ENCODE measurements around the gene DNAH1.
"Not testable (repeated sequence)": the region's sequence is repeated elsewhere in the genome, so short reads cannot be mapped to it uniquely, and the experiment has no call there.

Gene DNAH1

DNA sequence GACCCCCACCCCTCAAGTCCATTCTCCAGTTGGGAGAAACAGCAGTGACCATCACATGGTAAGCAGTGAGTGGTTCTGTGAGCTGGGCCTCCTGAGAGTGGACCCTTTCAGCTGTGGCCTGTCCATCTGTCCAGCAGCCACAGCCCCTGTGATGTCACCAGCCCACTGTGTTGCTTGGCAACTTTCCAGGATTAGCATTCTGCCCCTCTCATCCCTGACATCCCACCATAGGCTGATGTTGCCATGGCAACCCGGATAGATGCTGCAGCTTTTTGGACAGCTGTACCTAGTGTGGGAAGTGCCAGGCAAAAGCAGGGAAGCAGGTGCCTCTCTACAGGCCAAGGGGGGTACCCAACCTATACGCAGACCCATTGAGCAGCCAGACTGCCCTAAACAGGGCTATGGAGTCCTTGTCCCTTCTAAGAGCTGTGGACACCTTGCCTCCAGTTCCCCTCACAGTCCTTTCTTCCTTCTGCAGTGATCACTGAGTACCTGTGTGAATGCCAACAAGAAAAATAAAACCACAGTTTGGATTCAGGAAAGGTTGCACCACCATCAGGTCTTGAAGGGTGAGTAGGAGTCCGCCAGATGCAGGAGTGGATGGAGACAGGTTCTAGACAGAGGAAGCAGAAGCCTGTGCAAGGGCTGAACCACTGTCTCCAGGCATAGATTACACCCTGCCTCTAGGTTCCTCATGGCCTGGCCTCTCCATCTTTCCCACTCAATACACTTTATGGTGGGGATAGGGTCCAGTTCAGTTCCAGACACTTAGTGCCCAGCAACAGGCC lies at the start of gene DNAH1:
Gene DNAH1, plus strand, starts transcription at position 343 of the 788 bp plus-strand sequence. CDS start 6,124 bp downstream, outside the sequence.
- DNase-seq = no peak

DNA sequence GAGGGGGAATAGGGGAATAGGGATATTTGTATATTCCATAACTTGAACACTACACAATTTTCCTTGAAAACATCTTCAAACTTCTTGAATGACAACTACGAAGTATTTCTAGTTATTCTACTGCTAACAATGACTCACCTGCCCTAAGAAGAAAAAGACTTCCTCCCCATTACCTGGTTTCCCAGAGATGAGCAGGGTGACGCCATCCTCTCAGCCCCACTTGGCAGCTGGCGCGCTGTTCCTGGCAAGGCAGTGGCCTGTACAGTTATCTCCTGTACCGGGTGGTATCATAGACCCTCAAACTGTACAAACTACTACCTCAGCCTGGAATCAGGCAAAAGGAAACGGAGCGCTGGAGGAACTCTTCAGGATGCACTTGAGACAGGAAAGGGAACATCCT lies 48.1 kb upstream of the DNAH1 start:
- peak; percentile 69 to 71 for DNase-seq

- no peak for DNase-seq
Observed at GRCh38 chr3:52269776-52270175, 46.3 kb upstream of the DNAH1 start.

GRCh38 chr3:52270252-52270754 lies 45.8 kb upstream of the DNAH1 start:
- DNase-seq = no peak

- DNase-seq = not testable (repeated sequence)
Observed at GRCh38 chr3:52272172-52272571, 43.9 kb upstream of the DNAH1 start.

DNA sequence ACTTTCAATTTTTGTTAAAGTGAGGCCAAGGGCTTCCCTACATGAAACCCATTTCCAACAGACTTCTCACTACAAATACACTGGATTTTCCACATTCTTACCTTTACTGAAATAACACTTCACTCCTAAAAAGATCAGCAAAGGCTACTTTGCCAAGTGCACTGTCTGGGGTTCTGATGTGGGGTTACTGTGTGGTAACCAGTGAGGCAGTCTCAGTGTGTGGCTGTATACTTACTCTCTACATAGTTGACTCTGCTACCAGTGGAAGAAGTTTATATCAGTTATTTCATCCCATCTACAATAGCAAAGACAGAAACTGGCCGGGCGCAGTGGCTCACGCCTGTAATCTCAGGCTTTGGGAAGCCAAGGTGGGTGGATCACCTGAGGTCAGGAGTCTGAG lies 43.3 kb upstream of the DNAH1 start:
- no peak for DNase-seq

GRCh38 chr3:52274781-52275180 lies 41.3 kb upstream of the DNAH1 start:
- DNase-seq = not testable (repeated sequence)

DNA sequence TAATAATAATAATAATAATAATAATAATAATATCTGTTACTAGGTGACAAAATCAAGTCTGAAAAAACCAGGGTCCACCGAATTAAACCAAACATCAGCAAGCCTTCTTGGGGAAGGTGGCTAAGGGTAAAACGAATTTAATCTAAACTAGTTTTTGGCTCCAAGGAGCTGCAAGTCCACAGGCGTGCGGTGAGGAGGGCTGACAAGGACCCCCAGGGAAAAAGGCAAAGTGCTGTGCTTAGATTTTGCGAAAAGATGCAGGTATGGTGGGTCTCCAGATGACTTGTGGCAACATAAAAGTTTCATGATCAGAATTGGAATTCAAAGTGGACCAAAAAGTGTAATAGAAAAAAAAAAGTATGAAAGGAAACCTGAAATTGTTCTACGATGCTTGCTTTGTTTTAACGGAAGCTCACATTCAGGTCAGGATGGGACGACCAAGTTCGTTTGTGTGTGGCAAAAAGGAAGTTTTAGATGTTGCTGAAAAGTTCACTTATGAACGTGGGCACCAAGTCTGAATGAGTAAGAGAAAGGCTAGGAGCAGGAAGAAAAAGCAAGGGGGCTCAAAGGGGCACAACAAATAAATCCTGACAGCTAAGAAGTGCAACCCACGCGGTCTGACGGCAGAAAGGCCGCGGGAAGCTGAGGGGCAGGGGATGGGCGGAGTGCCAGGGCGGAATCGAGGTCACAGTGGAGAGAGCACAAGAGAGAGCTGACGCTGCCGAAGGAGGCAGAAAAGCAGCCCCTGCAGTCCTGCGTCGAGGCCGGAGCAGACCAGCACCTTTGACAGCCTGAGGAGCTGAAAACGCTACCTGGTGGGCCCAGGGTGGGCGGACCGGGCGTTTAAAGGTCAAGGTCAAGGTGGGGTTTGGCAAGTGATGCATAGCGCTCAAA lies 38.8 kb upstream of the DNAH1 start:
- peak; percentile 67 to 73 for DNase-seq

DNA sequence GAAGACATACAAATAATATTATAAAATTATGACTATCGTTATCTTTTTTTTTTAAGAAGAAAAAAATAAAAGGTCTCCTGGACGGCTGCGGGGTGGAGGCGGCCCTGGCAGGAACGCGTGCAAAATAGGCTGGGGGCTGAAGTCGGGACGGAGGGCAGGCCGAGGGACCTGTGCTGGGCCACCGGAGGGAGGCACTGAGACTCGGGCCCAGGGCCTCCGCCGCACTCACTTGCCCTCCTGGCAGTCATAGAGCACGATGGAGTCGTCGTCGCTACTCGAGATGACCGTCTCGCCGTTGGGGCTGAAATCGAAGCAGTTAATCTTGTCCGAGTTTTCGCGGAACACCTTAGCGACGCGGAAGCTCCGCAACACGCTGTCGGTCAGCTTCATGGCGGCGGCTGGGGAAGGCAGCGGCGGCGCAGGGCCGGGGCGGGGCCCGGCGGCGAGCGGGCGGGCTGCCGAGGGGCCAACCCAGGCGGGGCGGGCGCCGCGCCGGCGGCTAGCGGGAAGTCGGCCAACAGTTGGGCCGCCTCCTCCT lies 38.1 kb upstream of the DNAH1 start:
- DNase-seq = peak; percentile 42 to 48

DNA sequence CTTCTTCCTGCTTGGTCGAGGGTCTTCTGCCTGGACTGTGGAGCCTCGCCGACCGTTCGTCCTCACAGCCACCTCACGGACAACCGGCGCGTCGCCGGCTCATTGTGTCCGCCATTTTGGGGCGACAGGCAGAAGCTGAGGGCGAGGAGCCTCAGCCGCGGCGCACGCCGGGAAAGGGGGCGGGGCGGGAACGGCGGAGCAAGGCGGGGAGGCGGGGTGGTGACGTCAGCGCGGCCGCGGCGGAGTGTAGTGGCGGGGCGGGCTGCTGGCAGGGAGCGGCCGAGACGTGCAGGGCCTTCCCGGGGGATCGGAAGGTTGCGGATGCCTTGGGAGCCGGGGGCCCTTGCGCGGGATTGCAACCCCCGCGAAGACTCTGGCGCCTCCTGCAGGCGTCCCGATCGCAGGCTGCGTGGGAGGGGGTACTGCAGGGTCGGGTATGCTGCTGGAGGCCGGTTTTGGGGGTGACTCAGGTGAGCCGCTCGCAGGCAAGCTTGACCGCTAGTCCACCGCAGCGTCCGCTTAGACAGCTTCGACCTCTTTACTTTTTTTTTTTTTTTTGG lies 37.5 kb upstream of the DNAH1 start, which contains the start of gene WDR82:
Gene WDR82, minus strand, starts transcription at position 140 of the 560 bp plus-strand sequence. CDS start 288 bp downstream, outside the sequence.
- peak; percentile 96 for DNase-seq

DNA sequence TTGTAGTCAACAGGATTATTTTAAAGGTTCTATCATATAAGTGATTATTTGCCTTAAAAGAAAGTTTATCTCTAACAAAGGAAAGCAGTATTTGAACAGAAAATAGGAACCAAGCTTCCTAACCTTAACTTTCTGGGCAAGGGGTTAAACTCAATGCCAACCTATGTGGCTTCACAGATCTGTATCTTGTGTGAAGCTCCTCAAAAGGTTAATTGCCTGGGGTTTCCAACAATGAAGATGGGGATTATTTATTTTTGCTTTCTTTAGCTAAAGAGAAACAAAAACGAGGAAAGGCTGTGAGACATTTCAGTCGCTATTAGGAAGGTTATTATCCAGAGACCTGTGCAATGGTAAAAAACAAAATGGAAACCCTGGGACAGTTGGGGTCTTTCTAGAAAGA lies 36.5 kb upstream of the DNAH1 start:
- no peak for DNase-seq

- no peak for DNase-seq
Observed at GRCh38 chr3:52280050-52280461, 36.1 kb upstream of the DNAH1 start.

DNA sequence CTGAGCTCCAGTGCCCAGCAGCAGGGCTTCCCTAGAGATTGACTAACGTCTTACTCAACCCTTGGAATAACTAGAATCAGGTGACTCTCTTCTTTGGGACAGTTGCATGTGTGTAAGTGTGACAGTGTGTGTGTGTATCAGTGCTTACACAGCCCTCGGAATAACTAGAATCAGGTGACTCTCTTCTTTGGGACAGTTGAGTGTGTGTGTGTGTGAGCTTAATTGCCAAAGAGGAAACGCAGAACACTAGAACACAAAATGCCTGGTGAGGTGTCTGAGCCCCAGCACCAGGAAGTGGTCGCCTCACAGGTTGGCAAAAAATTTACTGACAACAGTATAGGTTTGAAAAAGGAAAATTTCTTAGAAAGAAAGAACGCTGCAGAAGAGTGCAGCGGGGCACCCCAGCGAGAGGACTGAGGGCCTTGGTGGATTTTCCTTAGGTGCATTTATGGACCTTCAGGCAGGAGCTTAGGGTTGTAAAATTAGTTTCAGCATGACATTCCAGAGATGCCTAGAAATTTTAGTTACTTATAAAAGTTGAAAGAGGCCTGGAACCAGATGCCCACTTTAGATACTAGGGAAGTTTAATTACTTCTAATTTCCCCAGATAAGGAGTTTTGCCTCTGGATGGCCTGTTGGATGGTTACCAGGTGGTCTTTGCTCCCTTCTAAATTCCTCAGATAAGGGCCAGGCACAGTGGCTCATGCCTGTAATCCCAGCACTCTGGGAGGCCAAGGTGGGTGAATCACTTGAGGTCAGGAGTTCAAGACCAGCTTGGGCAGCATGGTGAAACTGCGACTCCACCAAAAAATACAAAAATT lies 33.9 kb upstream of the DNAH1 start:
- DNase-seq = peak in 1 of 2 experiments; percentile 18

GRCh38 chr3:52283306-52283705 lies 32.8 kb upstream of the DNAH1 start:
- DNase-seq = no peak

GRCh38 chr3:52284051-52284450 lies 32.1 kb upstream of the DNAH1 start:
- DNase-seq = not testable (repeated sequence)

GRCh38 chr3:52286777-52287110 lies 29.4 kb upstream of the DNAH1 start:
- no peak for DNase-seq

DNA sequence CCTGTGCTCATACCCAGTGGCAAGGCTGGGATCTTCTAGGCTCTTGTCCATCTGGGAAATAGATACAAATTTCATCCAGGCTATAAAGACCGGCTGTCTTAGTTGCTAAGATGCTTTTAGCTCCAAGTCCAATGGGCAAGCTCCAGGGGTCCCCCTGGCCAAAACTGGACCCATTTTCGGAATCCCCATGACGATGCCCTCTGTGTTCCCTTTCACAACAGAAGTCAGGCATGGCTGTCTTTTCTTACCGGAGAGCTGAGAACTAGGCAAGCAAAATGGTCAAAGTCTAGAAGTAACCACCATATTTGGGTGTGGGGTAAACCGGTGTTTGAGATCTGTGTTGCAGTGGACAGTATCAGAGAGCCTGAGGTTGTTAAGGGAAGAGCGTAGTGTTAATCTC lies 27.4 kb upstream of the DNAH1 start:
- no peak for DNase-seq

- DNase-seq = no peak
Observed at GRCh38 chr3:52289338-52289746, 26.8 kb upstream of the DNAH1 start.

- no peak for DNase-seq
Observed at GRCh38 chr3:52289747-52290595, 26.1 kb upstream of the DNAH1 start.

- no peak for DNase-seq
Observed at GRCh38 chr3:52290596-52291507, 25.3 kb upstream of the DNAH1 start.

All from activated CD4-positive, alpha-beta T cell treated with anti-CD3 and anti-CD28 coated beads, Interleukin-2, amount 50 U/mL, for 4 hours (primary cell).